ENCODE results near the gene BMP6. TPM values are rescaled to one million over a fixed set of nuclear protein-coding genes. Genes with fewer than 3 reads are reported as not detected.
A peak's percentile ranks its signal among the peaks of the same experiment; 100 is the strongest.

Gene BMP6
- polyA plus RNA-seq, 1 donor from 2014 or later: 2.4 TPM

DNA sequence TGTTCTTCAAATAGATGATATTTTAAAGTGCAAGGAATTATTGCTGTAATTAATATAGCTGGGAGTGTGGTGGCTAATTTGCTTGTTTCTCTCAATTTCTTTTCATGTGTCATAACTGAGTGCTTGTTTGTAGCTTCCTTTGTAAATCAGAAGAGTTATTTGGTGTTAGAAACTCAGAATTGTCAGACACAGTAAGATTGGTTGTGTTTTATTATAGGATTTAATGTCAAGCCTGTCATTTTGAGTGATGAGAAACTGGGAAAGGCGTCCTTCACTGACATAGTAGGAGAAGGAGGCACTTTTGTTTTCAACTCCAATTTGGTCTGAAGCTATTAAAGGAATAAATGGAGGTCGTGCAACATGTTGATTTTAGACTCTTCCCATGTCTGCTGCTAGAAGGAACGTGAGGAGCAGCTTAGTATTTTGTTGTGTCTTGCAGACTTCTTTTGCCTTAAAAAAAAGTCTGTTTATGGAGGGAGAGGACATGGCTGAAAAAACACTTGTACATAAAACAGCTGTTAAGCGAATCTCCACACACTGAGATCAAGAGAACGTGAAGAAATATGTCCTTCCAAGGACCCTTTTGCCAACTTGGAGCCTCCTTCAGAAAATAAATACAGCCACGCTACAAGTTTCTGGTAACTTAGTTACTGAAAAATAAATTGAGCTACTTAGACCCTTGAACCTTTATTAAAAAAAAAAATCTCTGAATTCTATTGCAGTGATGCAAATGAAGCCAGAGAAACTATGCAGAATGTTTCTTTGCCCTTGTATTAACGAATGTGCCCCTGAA lies 59.5 kb downstream of the BMP6 start:
- TF ChIP-seq POLR2AphosphoS5 (IDR thresholded peaks at IDR 0.05) (peak; percentile 72), SMC3 (conservative IDR thresholded peaks at IDR 0.05; ENCODE audit: poor library complexity) (no peak), MXI1 (conservative IDR thresholded peaks at IDR 0.05; ENCODE audit: poor library complexity, severe bottlenecking) (no peak), RAD21 (conservative IDR thresholded peaks at IDR 0.05) (no peak), TAF1 (IDR thresholded peaks at IDR 0.05; ENCODE audit: low read depth) (no peak), EZH2 (IDR thresholded peaks at IDR 0.05; ENCODE audit: borderline replicate concordance, insufficient read depth, low read length, poor library complexity, severe bottlenecking) (no peak), EP300 (conservative IDR thresholded peaks at IDR 0.05; ENCODE audit: poor library complexity, severe bottlenecking) (peak; percentile 87)
- no peak overlapping the region for H2AFZ ChIP-seq (ENCODE audit: low read depth, low read length)
- H3F3A ChIP-seq (ENCODE audit: insufficient read depth, low read length, poor library complexity, severe bottlenecking): no peaks in the 10 kb centered on the region
- H3K9ac ChIP-seq (ENCODE audit: low read length): no peak overlapping the region
- no peaks in the 10 kb centered on the region for H3K36me3 ChIP-seq (ENCODE audit: insufficient read depth, low read length)
- no peaks in the 10 kb centered on the region for H3K9me3 ChIP-seq (ENCODE audit: low read length)
- H3K9me2 ChIP-seq (ENCODE audit: insufficient read depth, low read length): no peaks in the 10 kb centered on the region
- H4K20me1 ChIP-seq (ENCODE audit: insufficient read depth): no peaks in the 10 kb centered on the region
- no peak overlapping the region for H3K27ac ChIP-seq (ENCODE audit: low read length)
- H3K27me3 ChIP-seq (ENCODE audit: insufficient read depth, low read depth, low read length): no peaks in the 10 kb centered on the region
- H3K79me2 ChIP-seq (replicated peaks; ENCODE audit: insufficient read depth, low read length): no peaks in the 10 kb centered on the region
- no peak overlapping the region for H3K4me3 ChIP-seq (ENCODE audit: low read length)
- no peak overlapping the region for H3K4me2 ChIP-seq (ENCODE audit: low read length)

DNA sequence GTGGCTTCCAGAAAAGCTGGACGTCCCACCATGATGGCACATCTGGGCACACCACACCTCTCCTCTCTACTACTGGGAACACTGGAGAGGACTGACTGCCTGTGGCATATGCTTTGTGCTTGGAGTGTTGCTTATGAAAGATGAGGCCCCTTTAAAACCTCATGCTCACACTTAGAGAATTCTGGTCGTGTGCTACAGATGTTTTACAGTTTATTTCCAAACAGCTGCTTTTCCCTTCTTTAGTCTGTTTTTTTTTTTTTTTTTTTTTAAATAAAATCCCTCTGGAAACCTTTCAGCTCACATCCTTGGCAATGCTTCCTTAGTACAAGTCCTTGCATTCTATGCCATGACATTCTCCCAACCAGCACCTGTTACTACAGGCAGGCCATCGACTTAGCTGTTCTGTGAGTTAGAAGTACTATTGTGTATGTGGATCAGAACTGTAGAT lies 60.3 kb downstream of the BMP6 start:
- no peaks in the 10 kb centered on the region for H3K9me2 ChIP-seq (ENCODE audit: insufficient read depth, low read length)
- no peaks in the 10 kb centered on the region for H3K79me2 ChIP-seq (replicated peaks; ENCODE audit: insufficient read depth, low read length)
- H3K36me3 ChIP-seq (ENCODE audit: insufficient read depth, low read length): no peaks in the 10 kb centered on the region
- no peaks in the 10 kb centered on the region for H3K9me3 ChIP-seq (ENCODE audit: low read length)
- H4K20me1 ChIP-seq (ENCODE audit: insufficient read depth): no peaks in the 10 kb centered on the region
- no peak overlapping the region for H2AFZ ChIP-seq (ENCODE audit: low read depth, low read length)
- H3K27me3 ChIP-seq (ENCODE audit: insufficient read depth, low read depth, low read length): no peaks in the 10 kb centered on the region
- H3K27ac ChIP-seq (ENCODE audit: low read length): no peak overlapping the region
- TF ChIP-seq EP300 (conservative IDR thresholded peaks at IDR 0.05; ENCODE audit: poor library complexity, severe bottlenecking): no peak
- no peak for TF ChIP-seq TAF1 (IDR thresholded peaks at IDR 0.05; ENCODE audit: low read depth)
- no peak for TF ChIP-seq EZH2 (IDR thresholded peaks at IDR 0.05; ENCODE audit: borderline replicate concordance, insufficient read depth, low read length, poor library complexity, severe bottlenecking)
- TF ChIP-seq MXI1 (conservative IDR thresholded peaks at IDR 0.05; ENCODE audit: poor library complexity, severe bottlenecking): no peak
- no peaks in the 10 kb centered on the region for H3F3A ChIP-seq (ENCODE audit: insufficient read depth, low read length, poor library complexity, severe bottlenecking)
- H3K4me3 ChIP-seq (ENCODE audit: low read length): no peak overlapping the region
- no peak overlapping the region for H3K9ac ChIP-seq (ENCODE audit: low read length)
- H3K4me2 ChIP-seq (ENCODE audit: low read length): no peak overlapping the region

- no peaks in the 10 kb centered on the region for H3K79me2 ChIP-seq (replicated peaks; ENCODE audit: insufficient read depth, low read length)
- H3K36me3 ChIP-seq (ENCODE audit: insufficient read depth, low read length): no peaks in the 10 kb centered on the region
- H2AFZ ChIP-seq (ENCODE audit: low read depth, low read length): no peak overlapping the region
Observed at GRCh38 chr6:7787137-7787608, 61.3 kb downstream of the BMP6 start.

More at GRCh38 chr6:7787137-7787608, 61.3 kb downstream of the BMP6 start:
- Histone ChIP-seq H3K4me2 (ENCODE audit: low read length) (no peak overlapping the region), H3F3A (ENCODE audit: insufficient read depth, low read length, poor library complexity, severe bottlenecking) (no peaks in the 10 kb centered on the region), H3K9ac (ENCODE audit: low read length) (no peak overlapping the region), H3K9me3 (ENCODE audit: low read length) (no peaks in the 10 kb centered on the region), H4K20me1 (ENCODE audit: insufficient read depth) (no peaks in the 10 kb centered on the region), H3K27ac (ENCODE audit: low read length) (no peak overlapping the region), H3K27me3 (ENCODE audit: insufficient read depth, low read depth, low read length) (no peaks in the 10 kb centered on the region), H3K4me3 (ENCODE audit: low read length) (no peak overlapping the region), H3K9me2 (ENCODE audit: insufficient read depth, low read length) (no peaks in the 10 kb centered on the region)
- TF ChIP-seq RAD21 (conservative IDR thresholded peaks at IDR 0.05): no peak
- TF ChIP-seq SMC3 (conservative IDR thresholded peaks at IDR 0.05; ENCODE audit: poor library complexity): no peak
- TF ChIP-seq EZH2 (IDR thresholded peaks at IDR 0.05; ENCODE audit: borderline replicate concordance, insufficient read depth, low read length, poor library complexity, severe bottlenecking): no peak
- TF ChIP-seq, protein P1, sequence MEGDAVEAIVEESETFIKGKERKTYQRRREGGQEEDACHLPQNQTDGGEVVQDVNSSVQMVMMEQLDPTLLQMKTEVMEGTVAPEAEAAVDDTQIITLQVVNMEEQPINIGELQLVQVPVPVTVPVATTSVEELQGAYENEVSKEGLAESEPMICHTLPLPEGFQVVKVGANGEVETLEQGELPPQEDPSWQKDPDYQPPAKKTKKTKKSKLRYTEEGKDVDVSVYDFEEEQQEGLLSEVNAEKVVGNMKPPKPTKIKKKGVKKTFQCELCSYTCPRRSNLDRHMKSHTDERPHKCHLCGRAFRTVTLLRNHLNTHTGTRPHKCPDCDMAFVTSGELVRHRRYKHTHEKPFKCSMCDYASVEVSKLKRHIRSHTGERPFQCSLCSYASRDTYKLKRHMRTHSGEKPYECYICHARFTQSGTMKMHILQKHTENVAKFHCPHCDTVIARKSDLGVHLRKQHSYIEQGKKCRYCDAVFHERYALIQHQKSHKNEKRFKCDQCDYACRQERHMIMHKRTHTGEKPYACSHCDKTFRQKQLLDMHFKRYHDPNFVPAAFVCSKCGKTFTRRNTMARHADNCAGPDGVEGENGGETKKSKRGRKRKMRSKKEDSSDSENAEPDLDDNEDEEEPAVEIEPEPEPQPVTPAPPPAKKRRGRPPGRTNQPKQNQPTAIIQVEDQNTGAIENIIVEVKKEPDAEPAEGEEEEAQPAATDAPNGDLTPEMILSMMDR (IDR thresholded peaks at IDR 0.05; ENCODE audit: poor library complexity, severe bottlenecking): no peak
- TF ChIP-seq TAF1 (IDR thresholded peaks at IDR 0.05; ENCODE audit: low read depth): no peak
- TF ChIP-seq EP300 (conservative IDR thresholded peaks at IDR 0.05; ENCODE audit: poor library complexity, severe bottlenecking): no peak
- TF ChIP-seq POLR2AphosphoS5 (IDR thresholded peaks at IDR 0.05): no peak
- TF ChIP-seq, protein P2, sequence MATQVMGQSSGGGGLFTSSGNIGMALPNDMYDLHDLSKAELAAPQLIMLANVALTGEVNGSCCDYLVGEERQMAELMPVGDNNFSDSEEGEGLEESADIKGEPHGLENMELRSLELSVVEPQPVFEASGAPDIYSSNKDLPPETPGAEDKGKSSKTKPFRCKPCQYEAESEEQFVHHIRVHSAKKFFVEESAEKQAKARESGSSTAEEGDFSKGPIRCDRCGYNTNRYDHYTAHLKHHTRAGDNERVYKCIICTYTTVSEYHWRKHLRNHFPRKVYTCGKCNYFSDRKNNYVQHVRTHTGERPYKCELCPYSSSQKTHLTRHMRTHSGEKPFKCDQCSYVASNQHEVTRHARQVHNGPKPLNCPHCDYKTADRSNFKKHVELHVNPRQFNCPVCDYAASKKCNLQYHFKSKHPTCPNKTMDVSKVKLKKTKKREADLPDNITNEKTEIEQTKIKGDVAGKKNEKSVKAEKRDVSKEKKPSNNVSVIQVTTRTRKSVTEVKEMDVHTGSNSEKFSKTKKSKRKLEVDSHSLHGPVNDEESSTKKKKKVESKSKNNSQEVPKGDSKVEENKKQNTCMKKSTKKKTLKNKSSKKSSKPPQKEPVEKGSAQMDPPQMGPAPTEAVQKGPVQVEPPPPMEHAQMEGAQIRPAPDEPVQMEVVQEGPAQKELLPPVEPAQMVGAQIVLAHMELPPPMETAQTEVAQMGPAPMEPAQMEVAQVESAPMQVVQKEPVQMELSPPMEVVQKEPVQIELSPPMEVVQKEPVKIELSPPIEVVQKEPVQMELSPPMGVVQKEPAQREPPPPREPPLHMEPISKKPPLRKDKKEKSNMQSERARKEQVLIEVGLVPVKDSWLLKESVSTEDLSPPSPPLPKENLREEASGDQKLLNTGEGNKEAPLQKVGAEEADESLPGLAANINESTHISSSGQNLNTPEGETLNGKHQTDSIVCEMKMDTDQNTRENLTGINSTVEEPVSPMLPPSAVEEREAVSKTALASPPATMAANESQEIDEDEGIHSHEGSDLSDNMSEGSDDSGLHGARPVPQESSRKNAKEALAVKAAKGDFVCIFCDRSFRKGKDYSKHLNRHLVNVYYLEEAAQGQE (IDR thresholded peaks at IDR 0.05; ENCODE audit: borderline replicate concordance): no peak

Measured in neural cell (in vitro differentiated cells).